Measurements from ENCODE around the gene MYO10. TPM values are rescaled to one million over a fixed set of nuclear protein-coding genes. Genes with fewer than 3 reads are reported as not detected.

Gene MYO10
- total RNA-seq, 3 donors from 2014 or later (not counting 1 experiment from before 2014, with no cell fraction given) = 0.83 to 1.2 TPM; not detected in 1

DNA sequence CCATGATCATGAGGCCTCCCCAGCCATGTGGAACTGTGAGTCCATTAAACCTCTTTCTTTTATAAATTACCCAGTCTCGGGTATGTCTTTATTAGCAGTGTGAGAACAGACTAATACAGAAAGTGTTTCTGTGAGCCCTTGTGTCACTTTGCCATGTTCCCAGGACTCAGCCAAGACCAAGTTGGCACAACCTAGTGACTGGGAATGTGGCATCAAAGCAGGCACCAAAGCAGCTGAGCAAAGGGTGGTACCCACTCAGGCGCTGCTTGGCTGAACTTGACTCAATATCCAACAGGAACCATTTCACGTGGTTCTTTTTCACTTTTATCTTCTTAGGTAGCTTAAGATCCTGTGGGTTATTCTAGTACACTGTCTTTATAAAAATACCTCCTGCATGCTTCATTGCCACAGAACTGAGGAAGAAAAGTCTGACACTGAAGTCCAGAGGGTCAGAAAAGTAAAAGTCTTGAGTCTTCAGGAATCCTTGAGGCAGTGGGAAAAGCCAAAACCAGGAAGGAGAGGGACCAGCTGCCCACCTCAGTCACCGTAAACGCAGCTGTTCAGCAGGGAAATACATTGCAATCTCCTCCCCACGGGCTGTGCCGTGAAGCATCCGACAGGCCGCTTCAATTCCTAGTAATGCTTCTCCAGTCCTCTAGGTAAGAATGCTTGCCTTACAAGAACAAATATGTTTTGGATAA is 228.8 kb downstream of the MYO10 start:
- no peak overlapping the region for H3K27ac Mint-ChIP-seq
- H3K9me3 Mint-ChIP-seq = peaks cover 0 to 2% of the 10 kb centered on the region in 2 donors
- no peak overlapping the region for H3K4me3 Mint-ChIP-seq
- no peaks in the 10 kb centered on the region for H3K4me1 Mint-ChIP-seq
- intact Hi-C loops (cut with micrococcal nuclease) = no loop called here
- 94% methylated on average over 9 of the region's 9 CpGs for WGBS (ENCODE audit: insufficient coverage)
- Histone ChIP-seq H3K27ac (ENCODE audit: low read length) (no peak overlapping the region), H3K27me3 (ENCODE audit: control insufficient read depth, insufficient read depth, low read length) (no peaks in the 10 kb centered on the region), H3K4me1 (ENCODE audit: control insufficient read depth, insufficient read depth, low read length) (no peaks in the 10 kb centered on the region), H3K4me3 (ENCODE audit: low read length) (no peak overlapping the region), H3K9me3 (ENCODE audit: control insufficient read depth, insufficient read depth, low read length) (no peaks in the 10 kb centered on the region), H3K36me3 (ENCODE audit: control insufficient read depth, insufficient read depth, low read length) (no peaks in the 10 kb centered on the region)
- DNase-seq = no peak
- H3K36me3 Mint-ChIP-seq = no peaks in the 10 kb centered on the region
- ATAC-seq = no peak
- H3K27me3 Mint-ChIP-seq (ENCODE audit: low read depth in 2 of 2) = peaks cover 0 to 2% of the 10 kb centered on the region in 2 donors
- no peak for TF ChIP-seq CTCF (IDR thresholded peaks at IDR 0.05)

GRCh38 chr5:16704945-16705344 is 231.1 kb downstream of the MYO10 start:
- no peak overlapping the region for H3K27ac Mint-ChIP-seq
- no peak overlapping the region for H3K4me3 Mint-ChIP-seq
- no peaks in the 10 kb centered on the region for H3K36me3 Mint-ChIP-seq
- no peak for DNase-seq
- H3K4me1 ChIP-seq (ENCODE audit: control insufficient read depth, insufficient read depth, low read length) = no peaks in the 10 kb centered on the region
- TF ChIP-seq CTCF (IDR thresholded peaks at IDR 0.05) = no peak
- H3K27me3 Mint-ChIP-seq (ENCODE audit: low read depth in 2 of 2) = peaks cover 0 to 2% of the 10 kb centered on the region in 2 donors
- no peaks in the 10 kb centered on the region for H3K4me1 Mint-ChIP-seq
- H3K9me3 Mint-ChIP-seq = peaks cover 0 to 2% of the 10 kb centered on the region in 2 donors
- H3K4me3 ChIP-seq (ENCODE audit: low read length) = no peak overlapping the region
- no peak overlapping the region for H3K27ac ChIP-seq (ENCODE audit: low read length)
- intact Hi-C loops (cut with micrococcal nuclease) = no loop called here
- H3K27me3 ChIP-seq (ENCODE audit: control insufficient read depth, insufficient read depth, low read length) = no peaks in the 10 kb centered on the region
- H3K36me3 ChIP-seq (ENCODE audit: control insufficient read depth, insufficient read depth, low read length) = no peaks in the 10 kb centered on the region
- no peak for ATAC-seq
- no peaks in the 10 kb centered on the region for H3K9me3 ChIP-seq (ENCODE audit: control insufficient read depth, insufficient read depth, low read length)
- WGBS (ENCODE audit: insufficient coverage) = 75% methylated on average over 4 of the region's 4 CpGs

- no peak for DNase-seq
- H3K9me3 Mint-ChIP-seq = peaks cover 2% of the 10 kb centered on the region in 2 donors
- Histone ChIP-seq H3K27me3 (ENCODE audit: control insufficient read depth, insufficient read depth, low read length) (no peaks in the 10 kb centered on the region), H3K27ac (ENCODE audit: low read length) (no peak overlapping the region), H3K4me1 (ENCODE audit: control insufficient read depth, insufficient read depth, low read length) (no peaks in the 10 kb centered on the region), H3K4me3 (ENCODE audit: low read length) (no peak overlapping the region), H3K9me3 (ENCODE audit: control insufficient read depth, insufficient read depth, low read length) (no peaks in the 10 kb centered on the region), H3K36me3 (ENCODE audit: control insufficient read depth, insufficient read depth, low read length) (no peaks in the 10 kb centered on the region)
- WGBS (ENCODE audit: insufficient coverage) = 86% methylated on average over 2 of the region's 2 CpGs
- no peaks in the 10 kb centered on the region for H3K36me3 Mint-ChIP-seq
- H3K27ac Mint-ChIP-seq = no peak overlapping the region
- H3K27me3 Mint-ChIP-seq (ENCODE audit: low read depth in 2 of 2) = peaks cover 0 to 2% of the 10 kb centered on the region in 2 donors
- no peak for TF ChIP-seq CTCF (IDR thresholded peaks at IDR 0.05)
- no peak for ATAC-seq
- H3K4me3 Mint-ChIP-seq = no peak overlapping the region
- H3K4me1 Mint-ChIP-seq = no peaks in the 10 kb centered on the region
- intact Hi-C loops (cut with micrococcal nuclease) = no loop called here
Observed at GRCh38 chr5:16702964-16703363, 233.1 kb downstream of the MYO10 start.

All from natural killer cell (primary cell).